ENCODE results near the gene IFNLR1. TPM values are rescaled to one million over a fixed set of nuclear protein-coding genes. Genes with fewer than 3 reads are reported as not detected.
A peak's percentile ranks its signal among the peaks of the same experiment; 100 is the strongest.

Gene IFNLR1
- total RNA-seq, 1 donor from 2014 or later, result 3.1 TPM

DNA sequence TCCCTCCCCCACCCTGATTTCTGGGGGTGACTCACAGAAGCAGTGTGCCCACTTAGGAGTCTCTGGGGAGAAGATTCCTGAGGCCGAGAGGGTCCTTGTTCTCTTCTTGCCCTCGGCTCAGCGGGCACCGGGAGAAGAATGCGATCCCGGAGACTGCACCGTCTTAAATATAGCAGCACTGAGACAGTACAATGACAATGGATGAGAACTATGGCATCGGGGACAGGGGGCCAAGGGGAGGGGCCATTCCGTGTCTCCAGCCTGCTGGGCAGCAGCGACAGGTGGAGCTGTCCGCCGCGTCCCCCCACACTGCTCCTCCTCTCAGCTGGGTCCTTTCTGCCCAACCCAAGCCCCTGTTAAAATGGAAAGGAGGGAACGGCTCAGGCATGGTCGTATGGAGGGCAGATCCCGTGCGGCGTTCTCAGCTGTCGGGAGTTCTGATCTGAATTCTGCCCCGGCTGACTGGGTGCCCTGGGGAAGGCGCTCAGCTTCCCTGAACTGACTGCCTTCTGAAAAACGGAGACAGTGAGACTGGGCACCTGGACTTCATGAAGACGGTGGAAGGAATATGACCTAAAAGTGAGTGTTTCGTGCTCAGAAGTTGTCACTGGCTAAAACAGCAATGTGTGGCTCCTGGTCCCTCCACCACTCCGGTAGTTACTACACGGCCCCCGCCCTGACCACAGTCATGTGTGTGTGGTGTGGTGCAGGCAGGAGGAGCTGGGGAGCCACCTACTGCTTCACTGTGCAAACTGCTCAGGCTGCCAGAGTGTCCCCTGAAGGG, 74.9 kb downstream of the IFNLR1 start, which contains the start of gene MYOM3:
MYOM3 (minus strand) TSS at position 140 of the 784 bp plus-strand sequence. CDS start 3,499 bp downstream, outside the sequence.
- H3K27ac Mint-ChIP-seq (ENCODE audit: unreplicated experiment), result no peak within 1 kb of the TSS
- DNase-seq (ENCODE audit: low spot score), result peak; percentile 26
- H3K4me1 Mint-ChIP-seq (ENCODE audit: unreplicated experiment), result peaks cover 3% of the 10 kb centered on the region

DNA sequence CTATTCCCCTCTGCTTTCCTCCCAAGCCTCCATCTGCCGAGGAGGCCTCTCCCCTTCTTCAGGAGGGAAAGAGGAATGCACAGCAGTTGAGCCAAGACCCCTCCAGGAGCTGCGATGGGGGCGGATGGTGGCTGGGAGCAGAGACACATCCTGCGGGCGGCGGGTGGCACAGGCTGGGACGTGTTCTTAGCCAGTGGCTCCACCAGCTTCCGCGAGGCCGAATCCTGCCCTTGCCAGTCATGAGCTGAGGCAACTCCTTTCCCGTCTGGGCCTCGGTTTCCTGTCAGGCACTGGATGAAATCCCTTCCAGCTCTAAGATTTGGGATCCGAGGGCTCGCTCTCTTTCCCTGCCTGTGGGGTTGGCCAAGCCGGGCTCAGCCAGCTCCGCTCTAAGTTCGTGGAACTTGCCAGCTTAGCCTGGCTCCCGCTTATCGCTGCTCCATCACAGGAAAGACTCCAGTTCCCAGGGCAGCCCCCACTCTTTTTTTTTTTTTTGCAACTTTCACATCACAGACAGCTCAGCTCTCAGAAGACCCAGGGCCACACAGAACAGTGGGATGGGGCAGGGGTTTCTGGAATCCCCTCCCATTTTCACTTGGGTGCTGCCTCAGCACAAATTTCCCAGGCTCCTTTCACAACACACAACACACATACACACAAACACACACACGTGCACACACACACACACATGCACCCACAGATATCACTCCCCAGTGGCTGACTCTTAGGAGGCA, 75.7 kb downstream of the IFNLR1 start:
- H3K27me3 Mint-ChIP-seq (ENCODE audit: unreplicated experiment), result peaks cover 3% of the 10 kb centered on the region
- no peak for DNase-seq (ENCODE audit: low spot score)
- H3K4me3 Mint-ChIP-seq (ENCODE audit: unreplicated experiment), result no peak overlapping the region
- TF ChIP-seq, protein P1, sequence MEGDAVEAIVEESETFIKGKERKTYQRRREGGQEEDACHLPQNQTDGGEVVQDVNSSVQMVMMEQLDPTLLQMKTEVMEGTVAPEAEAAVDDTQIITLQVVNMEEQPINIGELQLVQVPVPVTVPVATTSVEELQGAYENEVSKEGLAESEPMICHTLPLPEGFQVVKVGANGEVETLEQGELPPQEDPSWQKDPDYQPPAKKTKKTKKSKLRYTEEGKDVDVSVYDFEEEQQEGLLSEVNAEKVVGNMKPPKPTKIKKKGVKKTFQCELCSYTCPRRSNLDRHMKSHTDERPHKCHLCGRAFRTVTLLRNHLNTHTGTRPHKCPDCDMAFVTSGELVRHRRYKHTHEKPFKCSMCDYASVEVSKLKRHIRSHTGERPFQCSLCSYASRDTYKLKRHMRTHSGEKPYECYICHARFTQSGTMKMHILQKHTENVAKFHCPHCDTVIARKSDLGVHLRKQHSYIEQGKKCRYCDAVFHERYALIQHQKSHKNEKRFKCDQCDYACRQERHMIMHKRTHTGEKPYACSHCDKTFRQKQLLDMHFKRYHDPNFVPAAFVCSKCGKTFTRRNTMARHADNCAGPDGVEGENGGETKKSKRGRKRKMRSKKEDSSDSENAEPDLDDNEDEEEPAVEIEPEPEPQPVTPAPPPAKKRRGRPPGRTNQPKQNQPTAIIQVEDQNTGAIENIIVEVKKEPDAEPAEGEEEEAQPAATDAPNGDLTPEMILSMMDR (IDR thresholded peaks at IDR 0.05; ENCODE audit: unreplicated experiment), result no peak
- H3K36me3 Mint-ChIP-seq (ENCODE audit: low read depth, unreplicated experiment), result no peaks in the 10 kb centered on the region
- peaks cover 3% of the 10 kb centered on the region for H3K4me1 Mint-ChIP-seq (ENCODE audit: unreplicated experiment)
- no peak overlapping the region for H3K27ac Mint-ChIP-seq (ENCODE audit: unreplicated experiment)
- H3K9me3 Mint-ChIP-seq (ENCODE audit: unreplicated experiment), result no peaks in the 10 kb centered on the region

More for the DNA sequence above, 74.9 kb downstream of the IFNLR1 start, which contains the start of gene MYOM3:
- Mint-ChIP-seq H3K36me3 (ENCODE audit: low read depth, unreplicated experiment) (no peaks in the 10 kb centered on the region), H3K27me3 (ENCODE audit: unreplicated experiment) (peaks cover 3% of the 10 kb centered on the region), H3K9me3 (ENCODE audit: unreplicated experiment) (no peaks in the 10 kb centered on the region), H3K4me3 (ENCODE audit: unreplicated experiment) (no peak within 1 kb of the TSS)
- TF ChIP-seq, protein P1 (IDR thresholded peaks at IDR 0.05; ENCODE audit: unreplicated experiment), result no peak

DNA sequence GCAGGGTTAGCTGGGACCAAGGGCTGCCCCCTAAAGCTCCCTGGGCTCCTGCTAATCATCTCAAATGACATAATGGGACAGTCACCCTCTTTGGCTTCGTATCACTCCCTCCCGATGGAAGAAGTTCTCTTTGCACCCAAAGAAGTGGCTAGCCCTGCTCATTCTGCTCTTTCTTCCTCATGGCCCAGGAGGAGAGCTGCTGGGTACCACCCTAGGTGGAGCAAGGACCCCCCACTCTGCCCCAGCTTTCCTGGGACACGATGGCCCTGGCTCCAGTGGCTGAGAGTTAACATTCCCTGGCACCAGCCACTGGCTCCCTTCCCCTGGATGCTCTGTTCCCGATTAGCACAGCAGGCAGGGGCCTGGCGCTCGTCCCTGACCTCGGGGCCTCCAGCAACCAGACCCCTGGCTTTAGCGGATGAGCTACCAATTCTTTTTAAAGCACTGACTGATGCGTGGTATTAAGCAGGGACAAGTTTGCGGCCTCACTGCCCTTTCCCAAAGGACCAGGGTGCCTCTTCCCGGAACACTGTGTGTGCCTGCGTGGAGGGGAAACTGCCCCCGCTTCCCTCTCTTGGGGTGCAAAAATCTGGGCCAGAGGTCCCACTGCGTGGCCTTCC, 76.3 kb downstream of the IFNLR1 start:
- H3K27ac Mint-ChIP-seq (ENCODE audit: unreplicated experiment), result no peak overlapping the region
- peaks cover 3% of the 10 kb centered on the region for H3K27me3 Mint-ChIP-seq (ENCODE audit: unreplicated experiment)

DNA sequence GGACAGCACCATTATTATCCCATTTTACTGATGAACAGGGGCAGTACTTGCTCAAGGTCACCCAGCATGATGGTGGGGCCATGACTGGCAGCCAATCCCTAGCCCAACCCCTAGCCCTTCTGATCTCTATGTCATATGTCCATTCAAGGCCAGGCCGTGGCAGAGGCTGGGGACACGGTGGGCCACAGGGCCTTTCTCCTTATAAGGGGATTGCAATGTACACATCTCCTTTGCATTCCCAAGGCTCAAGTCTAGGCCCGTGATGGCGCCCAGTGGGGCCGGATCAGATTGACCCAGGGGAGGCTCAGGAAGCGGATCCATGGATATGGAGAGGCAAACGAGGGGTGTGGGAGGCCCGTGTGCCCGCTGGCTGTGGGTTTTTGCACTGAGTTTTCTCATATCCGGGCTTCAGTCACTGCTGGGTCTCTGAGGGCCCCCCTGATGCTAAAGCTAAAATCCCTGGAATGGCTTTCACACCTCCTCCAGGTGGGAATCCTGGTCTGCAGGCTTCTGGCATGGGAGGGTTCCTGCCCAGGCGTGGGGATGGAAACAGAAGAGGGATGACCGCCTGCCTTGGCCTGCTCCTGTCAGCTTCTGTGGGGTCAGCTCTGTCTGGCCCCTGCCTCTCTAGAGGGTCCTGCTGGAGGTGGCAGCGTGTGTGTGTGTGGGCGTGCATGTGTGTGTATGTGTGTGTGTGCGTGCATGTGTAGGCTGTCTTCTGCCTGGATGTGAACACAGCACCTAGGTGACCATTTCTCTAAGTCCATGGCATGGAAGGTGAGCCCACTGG, 77.2 kb downstream of the IFNLR1 start:
- TF ChIP-seq, protein P1 (IDR thresholded peaks at IDR 0.05; ENCODE audit: unreplicated experiment), result no peak
- no peaks in the 10 kb centered on the region for H3K9me3 Mint-ChIP-seq (ENCODE audit: unreplicated experiment)
- no peak for DNase-seq (ENCODE audit: low spot score)
- H3K36me3 Mint-ChIP-seq (ENCODE audit: low read depth, unreplicated experiment), result no peaks in the 10 kb centered on the region
- no peak overlapping the region for H3K4me3 Mint-ChIP-seq (ENCODE audit: unreplicated experiment)
- peaks cover 3% of the 10 kb centered on the region for H3K27me3 Mint-ChIP-seq (ENCODE audit: unreplicated experiment)
- peaks cover 3% of the 10 kb centered on the region for H3K4me1 Mint-ChIP-seq (ENCODE audit: unreplicated experiment)
- H3K27ac Mint-ChIP-seq (ENCODE audit: unreplicated experiment), result no peak overlapping the region

More for the DNA sequence above, 76.3 kb downstream of the IFNLR1 start:
- H3K36me3 Mint-ChIP-seq (ENCODE audit: low read depth, unreplicated experiment), result no peaks in the 10 kb centered on the region
- H3K9me3 Mint-ChIP-seq (ENCODE audit: unreplicated experiment), result no peaks in the 10 kb centered on the region
- no peak overlapping the region for H3K4me3 Mint-ChIP-seq (ENCODE audit: unreplicated experiment)
- TF ChIP-seq, protein P1 (IDR thresholded peaks at IDR 0.05; ENCODE audit: unreplicated experiment), result no peak
- peaks cover 3% of the 10 kb centered on the region for H3K4me1 Mint-ChIP-seq (ENCODE audit: unreplicated experiment)
- DNase-seq (ENCODE audit: low spot score), result no peak
